GM12878 (cell line): Measurements from ENCODE around the gene CDC123. TPM values are rescaled to one million over a fixed set of nuclear protein-coding genes. Genes with fewer than 3 reads are reported as not detected.
A peak's percentile ranks its signal among the peaks of the same experiment; 100 is the strongest.

Experiments used
- ATAC-seq: fragments of 200-7000 bp; cut with Tn5 transposase; 3 replicates; pipeline ENCODE4 v1.9.1; 2020; ENCODE audit warnings: mild to moderate bottlenecking, moderate library complexity
- BruUV-seq: library from RNA; stranded (reverse); fragments of 400-500 nt; replicated peaks from 2 replicates; lab custom pipeline; 2021; lab: Mats Ljungman, UMichigan
- CTCF ChIA-PET: fragments of 300-600 bp; sonication (Branson Sonifier 250); formaldehyde crosslinking; extraction: SDS; loops from one replicate; lab custom pipeline; 2021; ENCODE audit warnings: inconsistent platforms; lab: Yijun Ruan, JAX
- POLR2A ChIA-PET: fragments of 350-600 bp; formaldehyde crosslinking; extraction: SDS; loops from one replicate; lab custom pipeline; 2021; ENCODE audit warnings: inconsistent platforms; lab: Charles Lee
- RAD21 ChIA-PET: fragments of 300-600 bp; sonication (Branson Sonifier 250); formaldehyde crosslinking; loops from one replicate; lab custom pipeline; 2023; ENCODE audit warnings: antibody characterized with exemption; ENCODE audit not compliant: unreplicated experiment; lab: Charles Lee
- SMC1A ChIA-PET: fragments of 300-600 bp; sonication (Branson Sonifier 250); formaldehyde crosslinking; loops from one replicate; lab custom pipeline; 2023; ENCODE audit not compliant: unreplicated experiment, uncharacterized antibody; lab: Charles Lee
- DNase-seq: peaks from one replicate; pipeline ENCODE4 v3.0.0-alpha.2; 2011; ENCODE audit warnings: low read depth, low spot score
- FAIRE-seq: peaks from 3 replicates; lab custom pipeline; 2011; peaks lifted over from hg19 to GRCh38; lab: Jason Lieb, UNC
- H2AFZ ChIP-seq: 2 replicates; pipeline ENCODE4 v1.6.0; 2011; ENCODE audit warnings: low read depth, low read length, control low read depth; ENCODE audit not compliant: control insufficient read depth
- H3K27ac ChIP-seq: 2 replicates; pipeline ENCODE4 v1.5.1; 2011; ENCODE audit warnings: control low read depth; ENCODE audit not compliant: control insufficient read depth, insufficient read depth
- H3K27me3 ChIP-seq, 2 experiments: replicated peaks in 1 of 2; 2 replicates each; pipeline versions ENCODE4 v1.6.0 to v1.6.1; 2011; ENCODE audit warnings: low read length in 1 of 2; ENCODE audit not compliant: control insufficient read depth in 2 of 2, insufficient read depth in 2 of 2
- H3K36me3 ChIP-seq, 2 experiments: 2 replicates each; pipeline ENCODE4 v1.5.1; 2011; ENCODE audit warnings: low read length in 1 of 2; ENCODE audit not compliant: control insufficient read depth in 2 of 2, insufficient read depth in 2 of 2
- H3K4me1 ChIP-seq: 2 replicates; pipeline ENCODE4 v1.6.1; 2011; ENCODE audit warnings: mild to moderate bottlenecking, low read length, moderate library complexity, mixed read lengths; ENCODE audit not compliant: control insufficient read depth, insufficient read depth
- H3K4me2 ChIP-seq: 2 replicates; pipeline ENCODE4 v1.6.0; 2011; ENCODE audit warnings: control low read depth; ENCODE audit not compliant: control insufficient read depth, insufficient read depth
- H3K4me3 ChIP-seq: fragments of 200-600 bp; sonication (generic); 2 replicates; pipeline ENCODE4 v1.5.1; 2016
- H3K79me2 ChIP-seq: 2 replicates; pipeline ENCODE4 v1.6.0; 2011; ENCODE audit warnings: low read length; ENCODE audit not compliant: control insufficient read depth, insufficient read depth
- H3K9ac ChIP-seq: 2 replicates; pipeline ENCODE4 v1.8.0; 2011; ENCODE audit warnings: low read length, control low read depth, mixed read lengths; ENCODE audit not compliant: control insufficient read depth, insufficient read depth
- H3K9me3 ChIP-seq: replicated peaks from 3 replicates; pipeline ENCODE4 v1.5.1; 2011; ENCODE audit warnings: mild to moderate bottlenecking, low read length; ENCODE audit not compliant: control insufficient read depth, insufficient read depth
- H4K20me1 ChIP-seq: 2 replicates; pipeline ENCODE4 v1.6.0; 2011; ENCODE audit not compliant: control insufficient read depth, insufficient read depth
- CBX3 ChIP-seq: fragments of 200-600 bp; sonication (generic); IDR thresholded peaks from 2 replicates; pipeline ENCODE4 v1.6.1; 2016; ENCODE audit warnings: low read depth, borderline replicate concordance
- DPF2 ChIP-seq: fragments of 450-650 bp; IDR thresholded peaks from 2 replicates; pipeline ENCODE4 v1.6.1; 2017; ENCODE audit warnings: mild to moderate bottlenecking
- EP300 ChIP-seq, 2 experiments: fragments of 150-350 bp in 1 of 2; IDR thresholded peaks; 2 replicates each; pipeline ENCODE4 v1.6.1; 2011 to 2012; ENCODE audit warnings: low read depth in 2 of 2, low read length in 2 of 2, borderline replicate concordance in 1 of 2, improper control_type of control experiment in 1 of 2, inconsistent platforms in 1 of 2; ENCODE audit not compliant: control insufficient read depth in 1 of 2
- NFIC ChIP-seq: IDR thresholded peaks from 2 replicates; pipeline ENCODE4 v1.6.1; 2012; ENCODE audit warnings: low read depth, mild to moderate bottlenecking, inconsistent platforms, low read length, moderate library complexity
- POLR2AphosphoS5 ChIP-seq: IDR thresholded peaks from 2 replicates; pipeline ENCODE4 v1.6.1; 2011; ENCODE audit warnings: mild to moderate bottlenecking, low read length, inconsistent platforms
- POU2F2 ChIP-seq: IDR thresholded peaks from 3 replicates; pipeline ENCODE4 v1.6.1; 2011; ENCODE audit warnings: low read depth, mild to moderate bottlenecking, low read length, borderline replicate concordance
- RB1 ChIP-seq: fragments of 450-650 bp; formaldehyde crosslinking; IDR thresholded peaks from 2 replicates; pipeline ENCODE4 v1.6.1; 2017; ENCODE audit warnings: mild to moderate bottlenecking, borderline replicate concordance
- SIN3A ChIP-seq: IDR thresholded peaks from 2 replicates; pipeline ENCODE4 v1.6.1; 2012; ENCODE audit warnings: low read depth, low read length, improper control_type of control experiment
- SREBF2 ChIP-seq: IDR thresholded peaks from 2 replicates; pipeline ENCODE4 v1.6.1; 2012; ENCODE audit warnings: mild to moderate bottlenecking, low read length
- TAF1 ChIP-seq: IDR thresholded peaks from 2 replicates; pipeline ENCODE4 v1.6.1; 2011; ENCODE audit warnings: mild to moderate bottlenecking, low read depth, low read length, borderline replicate concordance
- TCF7 ChIP-seq: IDR thresholded peaks from 2 replicates; pipeline ENCODE4 v1.6.1; 2014; ENCODE audit warnings: antibody characterized with exemption, borderline replicate concordance
- YBX1 ChIP-seq: fragments of 450-650 bp; IDR thresholded peaks from 2 replicates; pipeline ENCODE4 v1.6.1; 2016; ENCODE audit warnings: antibody characterized with exemption
- ZNF207 ChIP-seq: fragments of 450-650 bp; IDR thresholded peaks from 2 replicates; pipeline ENCODE4 v1.6.1; 2014; ENCODE audit warnings: antibody characterized with exemption, mild to moderate bottlenecking, borderline replicate concordance
- ZNF217 ChIP-seq: fragments of 450-650 bp; IDR thresholded peaks from 2 replicates; pipeline ENCODE4 v1.6.1; 2017; ENCODE audit warnings: antibody characterized with exemption, mild to moderate bottlenecking
- ZZZ3 ChIP-seq: IDR thresholded peaks from 2 replicates; pipeline ENCODE4 v1.6.1; 2011; ENCODE audit warnings: low read depth; ENCODE audit not compliant: control insufficient read depth, insufficient read length
- WGBS: methylation state at CpG from one replicate; pipeline ENCODE4 v1.1.6; 2016; ENCODE audit warnings: low lambda C conversion rate; ENCODE audit not compliant: insufficient replicate concordance, insufficient coverage; ENCODE audit errors: missing lambda C conversion rate; 5-methylcytosine and 5-hydroxymethylcytosine counted together
- in situ Hi-C: fragments of 300-500 bp; cut with MboI; formaldehyde crosslinking; loops from 9 replicates; pipeline ENCODE4 v1.14.3; 2018; ENCODE audit warnings: mixed read lengths
- intact Hi-C: fragments of 100-400 bp; cut with micrococcal nuclease; formaldehyde crosslinking; loops from one replicate; pipeline ENCODE4 v1.14.2; 2022; ENCODE audit not compliant: unreplicated experiment
- polyA plus RNA-seq, 11 experiments: library from polyadenylated mRNA; depleted of rRNA in 4 of 11; unstranded in 6 of 11; stranded (reverse) in 5 of 11; fragments of >200 nt; fragmentation: Nextera tagmentation in 4 of 11; fragmentation: Illumina TruSeq in 1 of 11; extraction: Ambion mirVana in 4 of 11; extraction: Trizol in 1 of 11; gene quantifications; 1 replicate in 1 of 11; 2 replicates in 10 of 11; pipeline versions ENCODE4 v1.2.1 to v1.2.3, GENCODE V29; 2011 to 2016; ENCODE audit warnings: inconsistent platforms in 2 of 11, missing spikeins in 2 of 11, low read depth in 1 of 11
- total RNA-seq, 4 experiments: library from RNA; depleted of rRNA in 3 of 4; stranded (reverse); fragments of >200 nt in 3 of 4; fragmentation: Illumina TruSeq in 1 of 4; extraction: Trizol in 1 of 4; gene quantifications; 2 replicates each; pipeline versions ENCODE4 v1.2.1 to v1.2.3, GENCODE V29; 2013 to 2021
- TF ChIP-seq, protein P1 (sequence below): fragments of 450-650 bp; IDR thresholded peaks from 2 replicates; pipeline ENCODE4 v1.6.1; 2017; ENCODE audit warnings: mild to moderate bottlenecking
- TF ChIP-seq, protein P2 (sequence below): IDR thresholded peaks from 2 replicates; pipeline ENCODE4 v1.6.1; 2012; ENCODE audit warnings: mild to moderate bottlenecking, low read depth, low read length

Gene CDC123
- total and polyA plus RNA-seq, 10 of the 15 experiments (the other 5 are each of a cell fraction or from before 2014, with no cell fraction given): 128 to 360 (median 209) TPM

- no peaks in the 10 kb centered on the region for H3K27me3 ChIP-seq
- TF ChIP-seq ZNF217 (no peak), ZNF207 (no peak), EP300 (IDR thresholded peaks at IDR 0.05; ENCODE audit: borderline replicate concordance in 1 of 2, control insufficient read depth in 1 of 2, low read depth in 2 of 2, low read length in 2 of 2) (no peak), ZZZ3 (no peak), TAF1 (no peak), SIN3A (no peak), YBX1 (no peak), NFIC (no peak), POLR2AphosphoS5 (no peak), RB1 (peak; percentile 44; the same call in 1 of the 2 replicates), CBX3 (no peak), SREBF2 (peak; percentile 39; the same call in 1 of the 2 replicates), POU2F2 (no peak), DPF2 (no peak), TCF7 (no peak)
- TF ChIP-seq, protein P1, sequence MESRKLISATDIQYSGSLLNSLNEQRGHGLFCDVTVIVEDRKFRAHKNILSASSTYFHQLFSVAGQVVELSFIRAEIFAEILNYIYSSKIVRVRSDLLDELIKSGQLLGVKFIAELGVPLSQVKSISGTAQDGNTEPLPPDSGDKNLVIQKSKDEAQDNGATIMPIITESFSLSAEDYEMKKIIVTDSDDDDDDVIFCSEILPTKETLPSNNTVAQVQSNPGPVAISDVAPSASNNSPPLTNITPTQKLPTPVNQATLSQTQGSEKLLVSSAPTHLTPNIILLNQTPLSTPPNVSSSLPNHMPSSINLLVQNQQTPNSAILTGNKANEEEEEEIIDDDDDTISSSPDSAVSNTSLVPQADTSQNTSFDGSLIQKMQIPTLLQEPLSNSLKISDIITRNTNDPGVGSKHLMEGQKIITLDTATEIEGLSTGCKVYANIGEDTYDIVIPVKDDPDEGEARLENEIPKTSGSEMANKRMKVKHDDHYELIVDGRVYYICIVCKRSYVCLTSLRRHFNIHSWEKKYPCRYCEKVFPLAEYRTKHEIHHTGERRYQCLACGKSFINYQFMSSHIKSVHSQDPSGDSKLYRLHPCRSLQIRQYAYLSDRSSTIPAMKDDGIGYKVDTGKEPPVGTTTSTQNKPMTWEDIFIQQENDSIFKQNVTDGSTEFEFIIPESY: no peak
- TF ChIP-seq, protein P2, sequence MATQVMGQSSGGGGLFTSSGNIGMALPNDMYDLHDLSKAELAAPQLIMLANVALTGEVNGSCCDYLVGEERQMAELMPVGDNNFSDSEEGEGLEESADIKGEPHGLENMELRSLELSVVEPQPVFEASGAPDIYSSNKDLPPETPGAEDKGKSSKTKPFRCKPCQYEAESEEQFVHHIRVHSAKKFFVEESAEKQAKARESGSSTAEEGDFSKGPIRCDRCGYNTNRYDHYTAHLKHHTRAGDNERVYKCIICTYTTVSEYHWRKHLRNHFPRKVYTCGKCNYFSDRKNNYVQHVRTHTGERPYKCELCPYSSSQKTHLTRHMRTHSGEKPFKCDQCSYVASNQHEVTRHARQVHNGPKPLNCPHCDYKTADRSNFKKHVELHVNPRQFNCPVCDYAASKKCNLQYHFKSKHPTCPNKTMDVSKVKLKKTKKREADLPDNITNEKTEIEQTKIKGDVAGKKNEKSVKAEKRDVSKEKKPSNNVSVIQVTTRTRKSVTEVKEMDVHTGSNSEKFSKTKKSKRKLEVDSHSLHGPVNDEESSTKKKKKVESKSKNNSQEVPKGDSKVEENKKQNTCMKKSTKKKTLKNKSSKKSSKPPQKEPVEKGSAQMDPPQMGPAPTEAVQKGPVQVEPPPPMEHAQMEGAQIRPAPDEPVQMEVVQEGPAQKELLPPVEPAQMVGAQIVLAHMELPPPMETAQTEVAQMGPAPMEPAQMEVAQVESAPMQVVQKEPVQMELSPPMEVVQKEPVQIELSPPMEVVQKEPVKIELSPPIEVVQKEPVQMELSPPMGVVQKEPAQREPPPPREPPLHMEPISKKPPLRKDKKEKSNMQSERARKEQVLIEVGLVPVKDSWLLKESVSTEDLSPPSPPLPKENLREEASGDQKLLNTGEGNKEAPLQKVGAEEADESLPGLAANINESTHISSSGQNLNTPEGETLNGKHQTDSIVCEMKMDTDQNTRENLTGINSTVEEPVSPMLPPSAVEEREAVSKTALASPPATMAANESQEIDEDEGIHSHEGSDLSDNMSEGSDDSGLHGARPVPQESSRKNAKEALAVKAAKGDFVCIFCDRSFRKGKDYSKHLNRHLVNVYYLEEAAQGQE: no peak
- H4K20me1 ChIP-seq: no peaks in the 10 kb centered on the region; the same call in 1 of the 2 replicates
- ChIA-PET POLR2A (interaction anchor here (0.6 to 1.3 kb wide), 3 partner anchors 73 to 154 kb away, joined by 3 to 4 read pairs (median 3); no protein-coding TSS in a partner anchor), RAD21 (interaction anchor here (1.0 to 2.0 kb wide), 6 partner anchors 19 to 449 kb away, joined by 3 to 11 read pairs (median 6); partner anchors contain the start of gene UPF2), SMC1A (interaction anchor here (1.0 to 1.9 kb wide), 6 partner anchors 22 to 520 kb away, joined by 3 to 6 read pairs (median 4); no protein-coding TSS in a partner anchor), CTCF (interaction anchor here (0.9 to 2.9 kb wide), 4 partner anchors 20 to 461 kb away, joined by 3 to 15 read pairs (median 4); no protein-coding TSS in a partner anchor)
- H3K79me2 ChIP-seq: peaks cover 82% of the 10 kb centered on the region
- ATAC-seq: peak; percentile 40
- 6% methylated on average over 27 of the region's 27 CpGs for WGBS
- intact Hi-C loops (loop anchor here (5.0 kb wide), 3 partner anchors 63 to 168 kb away; partner anchors contain the start of gene UPF2), in situ Hi-C loops (no loop called here)
- peak overlapping the region; percentile 98 for H3K27ac ChIP-seq
- no peak for DNase-seq
- peak overlapping the region; percentile 89 for H3K4me2 ChIP-seq
- H3K9me3 ChIP-seq: no peaks in the 10 kb centered on the region
- H2AFZ ChIP-seq: peak overlapping the region; percentile 99
- H3K36me3 ChIP-seq: peaks cover 0 to 8% of the 10 kb centered on the region in 2 experiments; a peak in 3 of 4 replicates
- BruUV-seq: no TSS peak
- H3K9ac ChIP-seq: peak overlapping the region; percentile 93
- FAIRE-seq: no peak
- H3K4me1 ChIP-seq: peaks cover 4% of the 10 kb centered on the region; the same call in 1 of the 2 replicates
- peak overlapping the region; percentile 84 for H3K4me3 ChIP-seq
These were observed 1.2 kb upstream of the CDC123 start for GRCh38 chr10:12194752-12195271.
